NCI-H146 treated with DMSO at 0.1 percent for 48 hours (cell line): Measurements from ENCODE around the gene PTGFRN.

Source experiments
- DNase-seq: peaks from one replicate; lab custom pipeline; 2025; ENCODE audit not compliant: unreplicated experiment; lab: John Stamatoyannopoulos, UW

PTGFRN gene

DNA sequence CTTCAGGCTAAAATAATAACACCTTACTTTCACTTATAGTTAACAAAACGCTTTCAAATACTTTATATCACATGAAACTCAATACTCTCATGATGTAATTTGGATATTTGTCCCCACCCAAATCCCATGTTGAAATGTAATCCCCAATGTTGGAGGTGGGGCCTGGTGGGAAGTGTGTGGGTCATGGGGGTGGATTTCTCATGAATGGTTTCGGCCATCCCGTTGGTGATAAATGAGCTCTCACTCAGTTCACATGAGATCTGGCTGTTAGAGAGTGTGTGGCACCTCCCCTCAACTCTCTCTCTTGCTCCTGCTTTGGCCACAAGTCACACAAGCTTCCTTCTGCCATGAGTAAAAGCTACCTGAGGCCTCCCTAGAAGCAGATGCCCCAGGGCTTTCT is 22.5 kb upstream of the PTGFRN start:
- DNase-seq: no peak

DNA sequence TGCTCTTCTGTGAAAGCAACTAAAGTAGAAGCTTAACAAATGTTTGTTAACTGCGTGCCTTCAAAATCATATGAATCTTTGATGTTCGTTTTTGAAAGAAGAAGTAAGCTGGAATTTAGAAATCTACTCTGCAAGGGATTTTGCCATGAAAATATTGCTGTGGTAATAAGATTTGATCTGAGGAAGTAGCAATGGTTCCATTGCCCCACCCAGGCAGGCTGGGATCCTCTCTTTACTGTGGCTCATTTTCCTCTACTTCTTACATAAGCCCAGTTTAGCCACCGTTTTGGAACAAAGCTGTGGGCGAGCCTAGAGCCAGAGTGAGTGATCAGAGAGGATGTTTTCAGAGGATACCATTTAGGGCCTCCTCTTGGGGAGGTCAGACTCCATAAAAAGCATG is 20.3 kb upstream of the PTGFRN start:
- no peak for DNase-seq

DNA sequence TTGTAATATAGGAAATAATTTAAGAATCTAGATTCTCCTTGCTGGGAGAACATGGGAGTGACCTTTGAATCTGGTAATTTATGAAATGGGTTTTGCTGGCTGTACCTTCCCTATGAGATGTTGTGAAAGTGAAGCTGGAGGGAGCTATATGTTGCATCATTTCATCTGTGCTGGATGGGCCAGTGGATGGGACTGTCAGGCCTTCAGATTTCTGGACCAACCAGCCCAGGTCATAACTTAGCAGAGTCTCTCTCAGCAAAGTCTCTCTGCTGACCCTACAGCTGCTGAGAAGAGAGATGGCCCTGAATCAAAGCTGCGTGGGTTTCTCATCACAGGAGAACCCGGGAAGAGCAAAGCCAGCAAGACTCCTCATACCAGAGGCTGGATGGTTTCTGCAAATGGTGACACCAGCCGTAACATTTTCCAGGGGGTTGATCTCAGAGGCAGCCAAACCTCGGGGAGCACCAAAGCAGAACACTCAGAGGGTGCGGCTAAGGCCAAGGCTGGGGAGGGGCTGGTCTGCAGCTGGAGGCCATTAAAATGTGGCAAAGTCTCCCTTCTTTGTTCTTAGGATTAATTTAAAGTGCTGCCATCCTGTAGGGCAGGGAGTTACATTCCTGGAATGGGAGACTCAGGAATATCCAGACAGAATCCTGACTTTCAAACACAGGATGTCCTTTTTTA is 18.2 kb upstream of the PTGFRN start:
- DNase-seq: no peak

DNA sequence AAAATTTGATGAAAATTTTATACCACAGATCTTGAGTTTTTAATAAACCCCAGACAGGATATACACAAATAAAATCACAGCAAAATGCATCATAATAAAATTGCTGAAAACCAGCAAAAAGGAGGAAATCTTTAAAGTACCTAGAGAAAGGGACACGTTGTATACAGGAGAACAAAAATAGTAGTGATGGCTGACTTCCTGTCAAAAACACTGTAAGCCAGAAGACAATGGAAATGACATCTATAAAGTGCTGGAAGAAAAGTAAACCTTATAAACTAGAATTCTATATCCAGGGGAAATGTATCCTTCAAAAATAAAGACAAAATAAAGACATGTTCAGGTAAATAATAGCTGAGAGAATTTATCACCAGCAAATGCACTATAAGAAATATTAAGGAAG is 14.6 kb upstream of the PTGFRN start:
- no peak for DNase-seq

DNA sequence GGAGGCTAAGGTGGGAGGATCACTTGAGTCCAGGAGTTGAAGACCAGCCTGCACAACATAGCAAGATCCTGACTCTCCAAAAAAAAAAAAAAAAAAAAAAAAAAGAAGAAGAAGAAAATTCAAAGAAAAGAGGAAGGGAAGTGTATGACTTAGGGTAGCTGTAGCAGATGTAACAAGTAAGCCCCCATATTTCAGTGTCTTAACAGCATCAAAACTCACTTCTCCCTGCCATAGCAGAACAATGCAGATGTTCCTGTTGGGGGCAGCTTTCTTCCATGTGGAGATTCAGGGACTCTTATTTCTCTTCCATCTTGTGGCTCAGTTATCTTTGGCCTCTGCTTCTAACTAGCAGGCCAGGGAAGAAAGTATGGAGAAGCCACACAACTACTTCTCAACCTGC is 10.2 kb upstream of the PTGFRN start:
- DNase-seq: no peak

DNA sequence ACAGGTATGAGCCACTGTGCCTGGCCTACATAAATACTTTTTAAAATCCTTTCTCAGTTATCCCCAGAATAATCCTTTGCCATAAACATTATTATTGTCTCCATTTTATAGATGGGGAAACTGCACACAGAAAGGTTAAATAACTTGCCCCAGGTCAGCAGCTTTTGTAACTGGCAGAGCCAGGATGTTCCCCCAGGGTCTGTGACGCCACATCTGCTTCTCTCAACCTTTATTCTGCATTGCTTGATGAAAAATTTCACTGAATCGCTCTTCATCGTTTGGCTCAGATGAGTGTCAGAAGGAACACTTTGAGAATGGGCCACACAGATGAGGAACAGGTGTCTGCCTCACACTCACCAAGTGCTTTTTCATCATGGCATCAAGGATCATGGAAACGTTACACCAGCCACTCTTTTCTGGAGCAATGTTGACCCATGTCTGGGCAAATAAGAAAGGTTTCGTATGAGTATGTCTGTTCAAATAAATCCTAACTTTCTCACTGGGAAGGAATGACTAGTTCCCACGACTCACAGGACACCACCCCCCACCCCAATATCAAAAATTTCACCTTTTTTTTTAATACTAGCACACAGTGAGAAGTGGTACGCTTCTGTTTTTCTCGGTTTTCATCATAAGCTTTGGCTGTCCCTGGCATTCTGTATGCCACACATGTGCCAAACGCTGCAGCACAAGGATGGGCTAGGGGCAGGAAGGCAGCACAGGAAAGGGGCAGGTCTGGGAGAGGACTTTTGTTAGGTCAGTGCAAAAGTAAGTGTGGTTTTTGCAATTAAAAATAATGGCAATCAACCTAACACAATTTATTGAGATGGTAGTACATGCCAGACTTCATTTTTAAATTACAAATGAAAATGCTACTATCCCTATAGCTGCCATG is 9.0 kb upstream of the PTGFRN start:
- DNase-seq: no peak

DNA sequence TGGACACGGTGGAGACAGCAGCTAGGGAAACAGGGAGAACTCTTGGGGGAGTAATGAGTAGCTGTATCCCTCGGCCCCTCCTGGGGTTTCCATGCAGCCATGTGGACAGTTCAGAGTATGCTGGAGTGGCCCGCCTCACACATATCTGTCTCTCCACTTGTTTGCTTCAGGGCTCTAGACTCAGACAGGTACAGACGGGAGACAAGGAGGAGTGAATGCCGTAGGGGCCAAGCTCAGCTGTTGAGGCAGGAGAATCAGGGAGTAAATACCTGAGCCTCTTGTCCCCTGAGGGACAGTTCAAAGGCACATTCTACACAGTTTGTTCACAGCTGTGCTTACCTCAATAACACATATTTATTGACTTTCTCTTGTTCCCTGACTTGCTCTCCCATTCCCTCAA is 7.7 kb upstream of the PTGFRN start:
- no peak for DNase-seq

DNA sequence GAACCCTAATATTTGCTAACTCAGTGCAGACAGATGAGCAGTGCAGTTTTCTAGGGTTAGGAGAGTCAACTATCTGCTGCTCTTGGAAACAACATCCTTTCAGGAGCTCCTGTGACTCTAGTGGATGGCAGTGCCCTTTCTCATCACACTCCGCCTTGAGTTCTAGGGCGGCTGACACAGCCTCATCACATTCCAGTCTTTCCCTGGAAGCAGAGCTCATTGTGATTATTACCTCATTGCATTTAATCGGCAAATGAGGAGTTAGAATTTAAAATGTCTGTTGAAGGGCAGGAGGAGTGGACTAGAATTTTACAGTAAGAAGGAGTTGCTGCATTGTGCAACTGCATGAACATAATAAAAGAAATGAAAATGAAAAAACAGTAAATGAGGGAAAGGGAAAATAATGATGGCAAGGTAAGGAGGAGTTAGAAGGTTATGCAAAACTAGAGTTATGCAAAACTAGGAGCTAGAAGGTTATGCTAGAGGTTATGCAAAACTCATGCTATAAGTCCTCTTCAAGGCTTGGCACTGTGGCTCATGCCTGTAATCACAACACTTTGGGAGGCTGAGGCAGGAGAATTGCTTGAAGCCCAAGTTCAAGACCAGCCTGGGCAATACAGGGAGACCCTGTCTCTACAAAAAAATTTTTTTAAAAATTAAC is 6.9 kb upstream of the PTGFRN start:
- DNase-seq: no peak

DNA sequence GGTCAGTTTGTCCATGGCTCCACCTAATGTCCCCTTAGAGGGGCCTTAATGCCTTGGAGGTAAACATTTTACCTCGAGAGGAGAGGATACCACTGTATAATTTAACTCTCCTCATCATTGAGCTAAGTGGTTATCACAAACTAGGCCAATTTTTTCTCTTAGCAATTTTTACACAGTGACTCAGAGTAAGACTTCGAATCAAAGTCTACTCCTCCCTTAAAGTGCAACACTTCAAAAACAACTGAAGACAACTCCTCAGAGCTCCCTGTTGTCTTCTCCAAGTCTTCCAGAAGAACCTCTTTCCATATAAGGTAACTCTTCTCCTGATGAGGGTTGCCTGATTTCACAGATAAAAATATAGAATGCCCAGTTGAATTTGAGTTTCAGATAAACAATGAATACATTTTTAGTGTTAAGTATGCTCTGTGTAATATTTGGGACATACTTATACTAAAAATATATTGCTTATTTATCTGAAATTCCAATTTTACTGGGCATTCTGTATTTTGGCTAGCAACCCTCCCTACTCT is 4.9 kb upstream of the PTGFRN start:
- no peak for DNase-seq

DNA sequence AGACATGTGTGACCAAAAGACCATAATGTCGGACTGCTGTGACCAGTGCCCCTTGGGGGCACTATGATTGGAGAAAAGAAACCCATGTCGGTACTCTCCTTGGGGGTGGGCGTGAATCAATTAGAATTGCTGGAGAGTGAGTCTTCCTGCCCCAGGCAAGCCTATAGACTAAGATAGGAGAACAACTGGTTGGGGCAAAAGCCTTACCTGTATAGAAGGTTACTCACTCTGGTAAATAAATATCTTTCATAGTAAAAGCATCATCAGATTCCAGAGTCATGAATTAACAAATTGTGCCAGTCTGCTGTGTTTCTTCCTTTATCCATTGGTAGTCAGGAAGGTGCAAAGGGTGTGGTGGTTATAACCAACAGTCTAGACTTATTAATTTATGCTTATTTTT is 2.9 kb upstream of the PTGFRN start:
- no peak for DNase-seq

DNA sequence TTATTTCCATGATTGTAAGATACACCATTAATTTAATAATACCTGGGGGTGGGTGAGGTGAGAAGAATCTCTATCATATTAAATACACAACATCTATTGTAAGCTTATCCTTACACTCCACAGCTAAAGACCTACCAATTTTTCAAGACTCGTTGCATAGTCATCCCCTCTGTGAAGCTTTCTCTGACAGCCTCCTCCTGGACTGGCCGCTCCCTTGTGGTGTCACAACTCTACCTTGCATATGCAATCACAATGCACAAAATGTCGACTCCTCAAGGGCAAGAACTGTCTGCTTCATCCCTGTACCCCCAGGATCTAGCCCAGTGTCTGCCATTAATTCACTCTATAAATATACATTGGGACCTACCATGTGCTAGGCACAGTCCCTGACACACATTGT is 2.4 kb upstream of the PTGFRN start:
- no peak for DNase-seq

DNA sequence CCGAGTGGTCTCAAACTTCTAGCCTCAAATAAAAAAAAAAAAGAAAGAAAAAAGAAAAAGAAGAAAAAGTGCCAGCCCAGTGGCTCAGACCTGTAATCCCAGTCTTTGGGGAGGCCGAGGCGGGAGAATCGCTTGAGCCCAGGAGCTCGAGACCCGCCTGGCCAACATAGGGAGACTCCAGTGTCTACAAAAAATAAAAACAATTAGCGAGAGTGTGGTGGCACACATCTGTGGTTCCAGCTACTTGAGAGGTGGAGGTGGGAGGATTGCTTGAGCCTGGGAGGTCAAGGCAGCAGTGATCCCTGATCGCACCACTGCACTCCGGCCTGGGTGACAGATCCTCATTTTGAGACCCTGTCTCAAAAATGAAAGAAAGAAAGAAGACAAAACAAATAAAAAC is 1.4 kb upstream of the PTGFRN start:
- no peak for DNase-seq

DNA sequence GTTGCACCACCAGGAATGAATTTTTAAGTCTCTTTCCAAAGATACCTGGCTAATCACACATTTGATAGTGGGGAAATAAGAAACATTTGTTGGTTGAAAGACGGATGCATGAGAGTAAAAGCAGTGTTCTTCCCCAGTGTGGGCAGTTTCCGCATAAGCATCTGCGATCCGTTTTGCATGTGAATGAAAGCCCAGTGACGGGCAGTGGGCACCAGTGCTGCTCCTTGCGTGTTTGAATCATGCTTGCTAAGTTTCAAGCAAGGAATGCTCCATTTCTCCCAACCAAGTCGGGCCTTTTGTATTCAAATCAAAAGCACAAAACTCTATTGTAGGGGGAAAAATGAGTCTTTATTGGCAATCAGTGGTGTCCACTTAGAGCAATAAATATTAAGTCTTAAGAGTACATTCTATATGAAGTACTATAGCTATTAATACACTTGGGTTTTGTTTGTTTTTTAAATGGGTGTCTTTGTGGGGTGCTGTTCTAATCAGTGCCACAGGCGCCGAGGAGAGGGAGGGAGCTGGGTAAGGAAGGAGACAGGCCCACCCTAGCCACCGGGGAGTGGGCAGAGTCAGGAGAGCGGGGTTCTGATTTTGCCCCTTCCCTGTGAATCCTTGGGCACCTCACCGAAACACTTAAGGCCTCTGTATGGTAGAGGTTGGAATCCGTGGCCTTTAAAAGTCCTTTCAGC is 750 bp upstream of the PTGFRN start:
- no peak for DNase-seq

DNA sequence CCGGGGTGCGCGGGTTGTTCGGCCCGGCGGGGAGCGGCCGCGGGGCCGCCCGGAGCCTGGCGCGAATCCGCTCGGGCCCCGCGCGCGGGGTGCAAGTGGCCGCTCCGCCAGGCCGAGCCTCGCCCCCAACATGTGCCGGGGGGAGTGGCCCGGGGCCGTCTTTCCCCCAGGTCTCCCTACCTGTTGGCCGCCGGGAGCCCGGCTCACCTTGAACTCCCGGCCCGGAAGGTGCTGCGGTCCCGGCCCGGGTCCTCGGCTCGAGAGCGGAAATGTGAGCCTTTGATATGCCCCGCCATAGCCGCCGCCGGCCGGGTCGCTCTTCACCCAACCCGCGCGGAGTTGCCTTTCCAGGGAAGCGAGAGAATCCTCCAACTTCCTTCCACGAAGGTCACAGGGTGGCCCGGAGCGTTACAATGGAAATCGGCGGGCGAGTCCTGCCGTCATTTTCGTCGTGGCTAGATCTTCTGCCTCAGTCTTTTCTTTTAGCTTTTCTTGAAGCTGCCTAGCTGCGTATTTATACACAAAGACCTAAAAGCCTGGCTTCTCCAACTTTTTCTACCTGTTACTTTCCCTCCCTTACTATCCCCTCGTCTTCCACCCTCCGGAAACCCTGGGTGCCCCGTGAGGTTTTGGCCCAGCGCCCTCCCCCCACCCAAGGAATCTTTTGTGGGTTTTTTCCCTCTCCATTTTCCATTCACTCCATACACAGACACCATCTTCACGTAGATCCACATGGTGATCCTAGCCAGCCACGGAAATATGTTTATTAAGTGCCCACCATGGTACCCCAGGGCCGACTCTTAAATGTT is 867 bp downstream of the PTGFRN start:
- peak; percentile 21 for DNase-seq

DNA sequence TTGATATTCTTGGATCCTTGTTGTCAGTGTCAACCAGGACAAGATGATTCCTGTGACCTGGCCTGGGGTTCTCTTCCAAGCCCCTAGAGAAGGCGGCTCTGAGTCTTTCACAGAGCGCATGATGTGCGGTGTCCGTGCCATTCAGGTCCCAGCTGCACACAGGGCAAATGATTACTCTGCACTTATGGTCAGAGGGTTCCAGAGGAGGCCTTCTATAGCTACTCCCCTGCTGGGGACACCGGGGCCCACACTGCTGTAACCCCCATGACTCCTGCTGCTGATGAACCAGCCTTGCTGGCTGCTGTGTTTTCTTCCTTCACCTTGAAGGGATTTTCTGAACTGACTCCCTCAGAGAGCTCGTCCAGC is 1.5 kb downstream of the PTGFRN start:
- no peak for DNase-seq

DNA sequence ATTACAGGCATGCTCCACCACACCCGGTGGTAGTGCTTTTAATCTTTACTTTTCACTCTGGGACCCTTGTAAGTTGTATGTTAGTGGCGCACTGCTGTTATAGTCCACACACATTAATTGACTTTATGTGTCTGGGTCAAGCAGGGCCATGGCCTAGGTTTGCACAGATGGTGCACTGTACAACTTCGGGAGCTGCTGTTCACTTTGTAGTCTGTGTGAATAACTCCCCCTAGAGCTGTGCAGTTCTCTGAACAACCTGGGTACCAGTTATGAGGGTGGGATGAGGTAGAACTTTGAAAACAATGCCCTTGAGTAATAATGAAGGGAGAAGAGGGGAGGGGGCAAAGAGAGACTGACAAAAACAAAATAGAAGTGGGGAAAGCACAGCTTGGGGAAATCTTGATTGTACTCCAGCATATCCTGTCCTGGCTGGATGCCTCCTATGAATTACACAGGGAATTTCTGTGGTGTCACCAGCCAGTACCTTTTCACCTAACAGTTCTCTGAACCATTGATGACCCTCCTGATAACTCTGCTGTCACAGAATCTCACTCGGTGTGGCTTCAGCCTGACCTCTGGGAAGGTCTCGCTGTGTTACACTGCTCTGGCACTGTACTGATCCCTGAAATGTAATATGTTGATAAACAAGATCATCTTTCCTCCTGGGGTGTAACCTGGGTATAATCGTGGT is 2.2 kb downstream of the PTGFRN start:
- no peak for DNase-seq

DNA sequence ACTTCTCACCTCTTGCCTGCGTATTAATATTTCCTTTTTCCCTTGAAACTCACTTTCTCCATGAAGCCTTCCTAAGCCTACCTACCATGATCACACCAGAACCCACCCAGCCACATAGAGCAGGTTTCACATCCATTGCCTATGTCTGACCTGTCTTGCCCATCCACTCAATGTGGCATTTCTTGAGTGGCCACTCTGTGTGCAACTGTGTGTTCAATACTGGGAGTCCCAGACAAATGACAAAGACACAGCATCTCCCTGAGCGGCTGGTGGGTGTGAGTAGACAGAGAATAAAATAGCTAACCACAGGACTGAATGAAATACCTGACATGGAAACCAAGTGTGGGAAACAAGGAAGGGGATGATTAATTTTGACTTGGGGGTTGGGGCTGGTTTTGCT is 3.1 kb downstream of the PTGFRN start:
- DNase-seq: no peak

DNA sequence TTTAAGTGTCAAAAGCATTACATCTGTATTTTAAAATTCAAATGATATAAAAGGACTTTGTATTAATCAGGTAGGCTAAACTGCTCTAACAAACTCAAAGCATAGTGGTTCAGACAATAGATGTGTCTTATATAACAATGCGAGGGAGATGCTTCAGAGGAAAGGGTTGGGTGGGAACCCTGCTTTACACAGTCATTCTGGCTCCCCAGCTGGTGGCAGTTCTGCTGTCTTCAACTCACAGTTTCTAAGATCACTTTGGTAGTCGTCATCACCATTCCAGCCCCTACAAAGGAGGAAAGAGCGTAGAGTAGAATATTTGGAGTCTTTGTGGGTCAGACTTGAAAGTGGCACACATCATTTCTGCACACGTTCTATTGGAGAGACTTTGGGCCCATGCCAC is 4.2 kb downstream of the PTGFRN start:
- DNase-seq: no peak

DNA sequence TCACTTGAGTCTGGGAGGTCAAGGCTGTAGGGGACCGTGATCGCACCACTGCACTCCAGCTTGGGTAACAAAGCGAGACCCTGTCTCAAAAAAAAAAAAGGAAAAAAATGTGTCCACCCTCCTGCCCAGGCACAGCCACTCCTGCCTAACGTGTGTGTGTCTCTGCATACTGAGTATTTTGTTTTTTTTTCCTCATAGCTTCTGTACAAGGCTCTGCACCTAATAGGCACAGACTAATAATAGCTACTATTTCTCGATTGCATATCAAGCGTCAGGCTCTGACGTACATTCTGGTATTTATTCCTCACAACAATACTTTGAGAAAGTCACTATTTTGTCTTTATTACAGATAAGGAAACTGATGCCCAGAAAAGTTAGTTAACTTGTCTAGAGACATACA is 5.0 kb downstream of the PTGFRN start:
- no peak for DNase-seq

DNA sequence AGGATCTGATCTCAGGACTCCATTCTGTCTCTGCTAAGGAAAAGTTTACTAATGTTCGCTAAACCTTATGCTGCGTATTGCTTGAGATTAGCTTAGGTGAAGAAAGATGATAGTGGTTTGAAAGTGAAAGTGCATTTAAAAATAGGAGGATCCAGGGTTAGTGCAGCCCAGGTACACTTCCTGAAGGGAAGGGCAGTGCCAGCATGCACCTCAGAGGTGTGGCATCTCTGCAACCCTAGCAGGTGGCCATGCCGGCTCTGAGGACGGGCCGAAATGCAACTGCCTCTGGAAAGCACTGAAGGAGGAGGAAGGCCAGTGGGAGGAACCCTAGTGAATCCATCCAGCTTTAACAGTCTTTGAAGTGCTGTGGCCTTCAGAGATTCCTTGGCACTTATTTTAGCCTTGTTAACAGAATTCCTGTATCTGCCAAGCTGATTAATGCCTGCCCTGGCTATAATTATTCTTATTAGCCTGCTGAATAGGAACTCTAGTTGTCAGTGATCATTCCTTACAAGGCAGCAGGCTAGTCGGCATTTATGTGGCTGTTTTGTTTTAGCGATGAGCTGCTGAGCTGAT is 5.5 kb downstream of the PTGFRN start:
- no peak for DNase-seq
